Breast epithelium (tissue), 4 donors: ENCODE results near the gene MYH9. TPM values are rescaled to one million over a fixed set of nuclear protein-coding genes. Genes with fewer than 3 reads are reported as not detected.

Experiments used
- DNase-seq, 2 donors: peaks; one replicate each; pipeline ENCODE4 v3.0.0-alpha.2; 2019; ENCODE audit warnings: low spot score in 2 of 2
- H3K27ac ChIP-seq, 2 donors: fragments of 200-600 bp; sonication (generic) in 1 of 2; one replicate each; pipeline ENCODE4 v1.5.1; 2016 to 2019; ENCODE audit warnings: mild to moderate bottlenecking in 1 of 2
- H3K27me3 ChIP-seq, 2 donors: fragments of 200-600 bp; sonication (generic) in 1 of 2; one replicate each; pipeline versions ENCODE4 v1.5.1 to v1.6.0; 2017 to 2019; ENCODE audit warnings: control low read depth in 1 of 2, mild to moderate bottlenecking in 1 of 2
- H3K36me3 ChIP-seq: fragments of 200-600 bp; one replicate; pipeline ENCODE4 v1.5.1; 2019
- H3K4me1 ChIP-seq, 2 donors: fragments of 200-600 bp; sonication (generic); one replicate each; pipeline ENCODE4 v1.5.1; 2016 to 2019; ENCODE audit warnings: control low read depth in 1 of 2
- H3K4me3 ChIP-seq, 3 donors: fragments of 200-600 bp; sonication (generic); 1 replicate in 2 of 3; 2 replicates in 1 of 3; pipeline ENCODE4 v1.5.1; 2016 to 2019; ENCODE audit warnings: mild to moderate bottlenecking in 3 of 3, moderate library complexity in 2 of 3
- H3K9me3 ChIP-seq, 2 donors: fragments of 200-600 bp; sonication (generic) in 1 of 2; one replicate each; pipeline ENCODE4 v1.5.1; 2016 to 2019; ENCODE audit warnings: control low read depth in 1 of 2
- POLR2A ChIP-seq: fragments of 450-650 bp; IDR thresholded peaks from one replicate; pipeline ENCODE4 v1.6.1; 2016; ENCODE audit warnings: antibody characterized with exemption, mild to moderate bottlenecking, moderate library complexity
- POLR2AphosphoS5 ChIP-seq, 3 donors: sonication (generic); formaldehyde crosslinking; IDR thresholded peaks; one replicate each; pipeline ENCODE4 v1.6.1; 2017; ENCODE audit warnings: antibody characterized with exemption in 3 of 3
- intact Hi-C: fragments of 100-400 bp; cut with DNase I; formaldehyde crosslinking; loops from one replicate; pipeline ENCODE4 v1.15.1; 2023; ENCODE audit warnings: low total_unique reads
- total RNA-seq, 3 donors: library from RNA; depleted of rRNA; stranded (reverse); fragments of >200 nt; gene quantifications; one replicate each; pipeline ENCODE4 v1.1.0, GENCODE V29; 2016
- TF ChIP-seq, protein P1 (sequence below), 3 donors: fragments of 450-650 bp; IDR thresholded peaks; one replicate each; pipeline ENCODE4 v1.5.1; 2016 to 2017; ENCODE audit warnings: antibody characterized with exemption in 3 of 3, mild to moderate bottlenecking in 3 of 3, moderate library complexity in 3 of 3

Gene MYH9
- total RNA-seq, 3 donors from 2014 or later, result 169 to 392 (median 268) TPM

DNA sequence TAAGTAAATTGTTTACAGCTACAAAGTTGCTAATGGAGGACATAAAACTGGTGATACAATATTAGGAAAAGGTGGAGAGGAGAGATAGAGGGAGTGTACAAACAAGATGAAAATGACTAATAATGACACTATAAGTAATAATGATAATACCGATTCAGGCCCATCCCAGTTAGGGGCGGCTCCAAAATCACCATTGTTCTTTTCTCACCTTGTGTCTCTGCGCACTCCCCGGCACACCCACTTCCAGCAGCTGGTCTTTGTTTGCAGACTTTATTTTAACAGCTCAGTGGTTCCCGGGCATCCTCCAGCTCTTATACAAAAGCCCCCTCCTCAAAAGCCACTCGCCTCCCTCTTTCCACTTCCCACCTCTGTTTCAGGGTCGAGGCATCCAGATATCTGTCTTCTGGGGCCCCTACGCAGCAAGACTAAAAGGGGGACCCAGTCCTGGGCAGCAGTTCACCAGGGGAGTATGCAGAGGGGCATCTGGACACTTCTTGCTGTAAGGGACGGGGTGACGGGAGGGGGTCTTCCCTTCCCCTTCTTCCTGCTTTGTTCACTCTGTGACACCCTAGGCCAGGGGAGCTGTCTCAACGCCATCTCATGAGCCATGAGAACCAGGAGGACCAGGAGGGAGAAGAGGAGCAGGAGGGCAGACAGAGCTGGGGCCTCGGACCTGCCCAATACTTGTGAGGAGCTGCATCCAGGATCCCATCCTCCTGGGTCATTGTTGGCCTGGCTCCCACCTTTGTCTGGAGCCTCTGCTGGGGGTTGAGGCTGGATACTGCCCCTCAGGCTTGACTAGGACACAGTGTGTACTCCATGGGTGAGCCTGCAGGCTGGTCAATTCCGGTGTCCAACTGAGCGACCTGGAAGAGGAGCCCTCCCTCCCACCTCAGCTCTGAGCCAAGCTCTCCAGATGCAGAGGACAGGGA is 151.1 kb downstream of the MYH9 start:
- no peak for DNase-seq
- no peaks in the 10 kb centered on the region for H3K9me3 ChIP-seq
- peaks cover 0 to 9% of the 10 kb centered on the region in 2 donors for H3K4me1 ChIP-seq
- intact Hi-C loops, result no loop called here
- TF ChIP-seq POLR2A, result no peak
- no peak for TF ChIP-seq POLR2AphosphoS5 (IDR thresholded peaks at IDR 0.05)
- TF ChIP-seq, protein P1, sequence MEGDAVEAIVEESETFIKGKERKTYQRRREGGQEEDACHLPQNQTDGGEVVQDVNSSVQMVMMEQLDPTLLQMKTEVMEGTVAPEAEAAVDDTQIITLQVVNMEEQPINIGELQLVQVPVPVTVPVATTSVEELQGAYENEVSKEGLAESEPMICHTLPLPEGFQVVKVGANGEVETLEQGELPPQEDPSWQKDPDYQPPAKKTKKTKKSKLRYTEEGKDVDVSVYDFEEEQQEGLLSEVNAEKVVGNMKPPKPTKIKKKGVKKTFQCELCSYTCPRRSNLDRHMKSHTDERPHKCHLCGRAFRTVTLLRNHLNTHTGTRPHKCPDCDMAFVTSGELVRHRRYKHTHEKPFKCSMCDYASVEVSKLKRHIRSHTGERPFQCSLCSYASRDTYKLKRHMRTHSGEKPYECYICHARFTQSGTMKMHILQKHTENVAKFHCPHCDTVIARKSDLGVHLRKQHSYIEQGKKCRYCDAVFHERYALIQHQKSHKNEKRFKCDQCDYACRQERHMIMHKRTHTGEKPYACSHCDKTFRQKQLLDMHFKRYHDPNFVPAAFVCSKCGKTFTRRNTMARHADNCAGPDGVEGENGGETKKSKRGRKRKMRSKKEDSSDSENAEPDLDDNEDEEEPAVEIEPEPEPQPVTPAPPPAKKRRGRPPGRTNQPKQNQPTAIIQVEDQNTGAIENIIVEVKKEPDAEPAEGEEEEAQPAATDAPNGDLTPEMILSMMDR (IDR thresholded peaks at IDR 0.05), result no peak
- peak overlapping the region in 1 of 2 donors; percentile 92 for H3K27ac ChIP-seq
- H3K36me3 ChIP-seq, result no peaks in the 10 kb centered on the region
- no peaks in the 10 kb centered on the region for H3K27me3 ChIP-seq
- peak overlapping the region; percentile 52 to 73 (median 63) for H3K4me3 ChIP-seq

DNA sequence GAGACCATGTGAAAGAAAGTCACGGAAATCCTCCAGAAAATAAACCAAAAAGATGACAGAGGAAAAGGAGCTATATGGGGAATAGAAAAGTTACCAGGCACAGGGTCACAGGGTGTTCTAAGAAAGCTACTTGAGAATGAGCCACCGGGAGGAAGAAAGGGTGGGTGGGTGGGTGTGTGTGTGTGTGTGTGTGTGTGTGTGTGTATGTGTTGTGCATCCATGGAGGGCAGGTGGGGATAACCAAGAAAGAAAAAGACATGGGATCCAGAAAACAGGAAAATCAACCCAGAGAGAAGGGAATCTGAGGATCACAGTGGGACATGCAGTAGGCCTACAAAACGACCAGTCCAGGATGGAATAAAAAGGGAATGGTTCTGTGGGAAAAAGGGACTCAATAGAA is 152.2 kb downstream of the MYH9 start:
- H3K36me3 ChIP-seq, result no peaks in the 10 kb centered on the region
- H3K9me3 ChIP-seq, result no peaks in the 10 kb centered on the region
- peak overlapping the region in 2 of 3 donors; percentile 63 to 73 for H3K4me3 ChIP-seq
- H3K27me3 ChIP-seq, result no peaks in the 10 kb centered on the region
- intact Hi-C loops, result no loop called here
- no peak overlapping the region for H3K27ac ChIP-seq
- peaks cover 0 to 9% of the 10 kb centered on the region in 2 donors for H3K4me1 ChIP-seq
- TF ChIP-seq POLR2A, result no peak
- TF ChIP-seq POLR2AphosphoS5 (IDR thresholded peaks at IDR 0.05), result no peak
- TF ChIP-seq, protein P1 (IDR thresholded peaks at IDR 0.05), result no peak
- DNase-seq, result no peak

DNA sequence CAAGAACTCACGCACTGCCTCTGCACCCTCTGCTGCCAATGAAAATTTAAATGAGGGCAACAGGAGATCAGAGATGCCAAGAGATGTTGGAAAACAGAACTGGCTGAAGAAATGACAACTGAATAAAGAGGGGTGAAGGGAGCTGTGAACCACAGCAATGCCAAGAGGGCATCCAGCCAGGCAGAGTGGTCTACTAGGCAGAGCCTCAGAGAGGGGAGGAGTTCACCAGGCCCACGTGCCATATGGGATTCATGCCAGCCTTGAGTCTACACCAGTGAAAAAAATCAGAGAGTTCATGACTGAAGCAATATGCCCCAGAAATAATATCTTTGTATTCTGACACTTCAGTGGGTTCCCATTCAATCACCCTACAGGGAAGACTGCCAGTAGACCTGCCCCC is 152.8 kb downstream of the MYH9 start:
- H3K36me3 ChIP-seq, result no peaks in the 10 kb centered on the region

DNA sequence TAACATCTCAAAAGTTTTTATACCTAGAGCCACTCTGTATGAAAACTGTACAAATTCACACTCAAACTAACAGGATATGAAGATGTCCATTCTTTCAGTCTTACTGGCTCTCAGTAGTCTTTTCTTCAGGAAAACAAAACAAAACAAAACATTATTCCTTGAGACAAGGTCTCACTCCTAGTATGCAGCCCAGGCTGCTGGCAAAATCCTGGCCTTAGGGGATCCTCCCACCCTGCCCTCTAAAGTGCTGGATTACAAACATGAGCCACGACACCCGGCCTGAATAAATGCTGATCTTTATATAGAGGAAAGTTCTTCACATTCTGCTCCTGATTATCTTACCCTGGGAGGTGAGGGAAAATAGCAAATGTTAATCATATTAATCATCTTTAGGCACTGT is 153.6 kb downstream of the MYH9 start:
- H3K9me3 ChIP-seq, result no peaks in the 10 kb centered on the region
- peak overlapping the region in 1 of 3 donors; percentile 40 for H3K4me3 ChIP-seq
- H3K27me3 ChIP-seq, result no peaks in the 10 kb centered on the region
- no peak for DNase-seq
- TF ChIP-seq, protein P1 (IDR thresholded peaks at IDR 0.05), result no peak
- no peak for TF ChIP-seq POLR2A
- TF ChIP-seq POLR2AphosphoS5 (IDR thresholded peaks at IDR 0.05), result no peak
- intact Hi-C loops, result no loop called here
- no peaks in the 10 kb centered on the region for H3K36me3 ChIP-seq
- no peak overlapping the region for H3K27ac ChIP-seq
- H3K4me1 ChIP-seq, result peaks cover 0 to 9% of the 10 kb centered on the region in 2 donors

More for the DNA sequence above, 152.8 kb downstream of the MYH9 start:
- TF ChIP-seq POLR2AphosphoS5 (IDR thresholded peaks at IDR 0.05), result no peak
- no peak for TF ChIP-seq POLR2A
- TF ChIP-seq, protein P1 (IDR thresholded peaks at IDR 0.05), result no peak
- Histone ChIP-seq H3K9me3 (no peaks in the 10 kb centered on the region), H3K27ac (no peak overlapping the region), H3K4me1 (peaks cover 0 to 9% of the 10 kb centered on the region in 2 donors), H3K27me3 (no peaks in the 10 kb centered on the region), H3K4me3 (peak overlapping the region in 2 of 3 donors; percentile 13 to 17)
- intact Hi-C loops, result no loop called here
- DNase-seq, result no peak

DNA sequence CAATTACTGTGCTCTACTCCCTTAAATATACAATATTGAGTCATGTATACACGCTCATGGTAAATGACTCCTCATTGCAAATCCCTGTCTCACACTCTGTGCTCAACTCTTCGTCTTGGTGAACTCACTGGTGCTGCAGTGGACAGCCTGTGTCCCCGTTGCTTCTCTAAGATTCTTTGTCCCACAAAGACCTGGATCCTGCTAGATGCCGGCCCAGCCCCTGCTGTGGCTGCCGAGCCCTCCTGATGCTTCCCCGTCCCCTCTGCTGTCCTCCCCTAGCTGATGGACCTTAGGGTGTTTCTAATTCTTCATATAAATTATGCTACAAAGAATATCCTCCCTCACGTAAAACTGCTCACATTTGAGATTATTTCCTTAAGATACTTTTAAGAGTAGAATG is 154.0 kb downstream of the MYH9 start:
- DNase-seq, result no peak
- Histone ChIP-seq H3K4me1 (peaks cover 0 to 9% of the 10 kb centered on the region in 2 donors), H3K4me3 (no peak overlapping the region), H3K27me3 (no peaks in the 10 kb centered on the region), H3K36me3 (no peaks in the 10 kb centered on the region), H3K27ac (no peak overlapping the region), H3K9me3 (no peaks in the 10 kb centered on the region)
- no peak for TF ChIP-seq POLR2AphosphoS5 (IDR thresholded peaks at IDR 0.05)
- TF ChIP-seq POLR2A, result no peak
- TF ChIP-seq, protein P1 (IDR thresholded peaks at IDR 0.05), result no peak
- intact Hi-C loops, result no loop called here
